Liver (tissue), 3 donors: ENCODE measurements around the gene TBC1D5.
A peak's percentile ranks its signal among the peaks of the same experiment; 100 is the strongest.

Source experiments
- FOXA1 ChIP-seq: IDR thresholded peaks from 2 replicates; pipeline ENCODE4 v1.6.1; 2016; ENCODE audit warnings: antibody characterized with exemption
- FOXA2 ChIP-seq: IDR thresholded peaks from 2 replicates; pipeline ENCODE4 v1.6.1; 2016; ENCODE audit warnings: antibody characterized with exemption
- GABPA ChIP-seq, 2 donors: IDR thresholded peaks in 1 of 2; conservative IDR thresholded peaks in 1 of 2; 2 replicates each; pipeline ENCODE4 v1.6.1; 2016; ENCODE audit warnings: antibody characterized with exemption in 2 of 2, mild to moderate bottlenecking in 1 of 2, moderate library complexity in 1 of 2
- RAD21 ChIP-seq, 2 donors: IDR thresholded peaks; 2 replicates each; pipeline ENCODE4 v1.6.1; 2016; ENCODE audit warnings: antibody characterized with exemption in 2 of 2, mild to moderate bottlenecking in 2 of 2
- RXRA ChIP-seq, 2 donors: IDR thresholded peaks; 2 replicates each; pipeline ENCODE4 v1.6.1; 2017 to 2018; ENCODE audit warnings: antibody characterized with exemption in 2 of 2, mild to moderate bottlenecking in 1 of 2
- SP1 ChIP-seq: IDR thresholded peaks from 2 replicates; pipeline ENCODE4 v1.6.1; 2018; ENCODE audit warnings: antibody characterized with exemption, mild to moderate bottlenecking
- TAF1 ChIP-seq: conservative IDR thresholded peaks from 2 replicates; pipeline ENCODE4 v1.6.1; 2016; ENCODE audit warnings: antibody characterized with exemption, mild to moderate bottlenecking
- YY1 ChIP-seq: IDR thresholded peaks from 2 replicates; pipeline ENCODE4 v1.6.1; 2016; ENCODE audit warnings: antibody characterized with exemption, mild to moderate bottlenecking
- TF ChIP-seq, protein P1 (sequence below): fragments of 150-350 bp; IDR thresholded peaks from 2 replicates; pipeline ENCODE4 v1.5.1; 2017; ENCODE audit warnings: improper control_type of control experiment, low read depth, low read length; ENCODE audit not compliant: missing input control
- TF ChIP-seq, protein P2 (sequence below): IDR thresholded peaks from 2 replicates; pipeline ENCODE4 v1.6.1; 2016; ENCODE audit warnings: antibody characterized with exemption, mild to moderate bottlenecking
- TF ChIP-seq, protein P3 (sequence below): IDR thresholded peaks from 2 replicates; pipeline ENCODE4 v1.6.1; 2016; ENCODE audit warnings: antibody characterized with exemption
- TF ChIP-seq, protein P4 (sequence below): IDR thresholded peaks from 2 replicates; pipeline ENCODE4 v1.6.1; 2016; ENCODE audit warnings: antibody characterized with exemption
- donor health status: healthy.
- donor health status: healthy.

DNA sequence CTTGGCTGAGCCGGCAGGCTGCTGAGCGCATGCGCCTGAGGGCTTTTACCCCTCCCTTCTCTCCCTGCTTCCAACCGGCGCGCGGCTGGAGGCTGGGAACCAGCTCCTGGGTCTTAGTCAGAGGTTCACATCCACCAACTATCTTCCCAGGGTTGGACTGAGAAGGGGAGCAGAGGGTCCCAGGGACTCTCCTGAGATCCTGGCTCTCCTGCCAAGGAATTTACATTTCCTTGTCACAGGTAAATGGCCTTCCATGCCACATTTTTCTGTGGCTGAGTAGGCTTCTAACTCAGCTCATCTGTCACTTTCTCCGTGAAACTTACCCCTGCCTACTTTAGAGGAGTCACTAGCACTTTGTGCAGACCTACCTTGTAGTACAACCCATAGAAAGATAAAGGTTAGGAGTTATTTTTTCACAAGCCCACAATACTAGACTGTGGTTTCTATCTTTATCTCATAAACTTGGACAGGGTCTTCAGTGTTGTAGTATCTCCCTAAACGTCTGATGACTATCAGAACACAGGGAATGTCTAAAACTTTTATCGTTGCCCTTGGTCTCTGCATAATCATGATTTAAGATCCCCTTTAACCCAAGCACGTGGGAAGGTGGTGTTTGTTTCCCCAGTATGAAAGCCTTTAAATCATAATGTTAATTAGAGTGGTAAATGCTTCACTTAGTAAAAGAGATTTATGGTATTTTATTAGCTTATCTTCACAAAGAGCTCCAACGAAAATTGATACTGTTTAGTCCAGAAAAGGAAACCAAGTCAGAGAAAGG is 638 bp upstream of the TBC1D5 start:
- TF ChIP-seq, protein P1, sequence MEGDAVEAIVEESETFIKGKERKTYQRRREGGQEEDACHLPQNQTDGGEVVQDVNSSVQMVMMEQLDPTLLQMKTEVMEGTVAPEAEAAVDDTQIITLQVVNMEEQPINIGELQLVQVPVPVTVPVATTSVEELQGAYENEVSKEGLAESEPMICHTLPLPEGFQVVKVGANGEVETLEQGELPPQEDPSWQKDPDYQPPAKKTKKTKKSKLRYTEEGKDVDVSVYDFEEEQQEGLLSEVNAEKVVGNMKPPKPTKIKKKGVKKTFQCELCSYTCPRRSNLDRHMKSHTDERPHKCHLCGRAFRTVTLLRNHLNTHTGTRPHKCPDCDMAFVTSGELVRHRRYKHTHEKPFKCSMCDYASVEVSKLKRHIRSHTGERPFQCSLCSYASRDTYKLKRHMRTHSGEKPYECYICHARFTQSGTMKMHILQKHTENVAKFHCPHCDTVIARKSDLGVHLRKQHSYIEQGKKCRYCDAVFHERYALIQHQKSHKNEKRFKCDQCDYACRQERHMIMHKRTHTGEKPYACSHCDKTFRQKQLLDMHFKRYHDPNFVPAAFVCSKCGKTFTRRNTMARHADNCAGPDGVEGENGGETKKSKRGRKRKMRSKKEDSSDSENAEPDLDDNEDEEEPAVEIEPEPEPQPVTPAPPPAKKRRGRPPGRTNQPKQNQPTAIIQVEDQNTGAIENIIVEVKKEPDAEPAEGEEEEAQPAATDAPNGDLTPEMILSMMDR = no peak
- TF ChIP-seq TAF1 (no peak), FOXA2 (no peak), GABPA (IDR thresholded peaks at IDR 0.05 in 1 of 2, conservative IDR thresholded peaks at IDR 0.05 in 1 of 2) (no peak), RAD21 (IDR thresholded peaks at IDR 0.05) (peak in 1 of 2 donors; percentile 25), YY1 (no peak), RXRA (IDR thresholded peaks at IDR 0.05) (no peak), FOXA1 (no peak), SP1 (no peak)
- TF ChIP-seq, protein P2, sequence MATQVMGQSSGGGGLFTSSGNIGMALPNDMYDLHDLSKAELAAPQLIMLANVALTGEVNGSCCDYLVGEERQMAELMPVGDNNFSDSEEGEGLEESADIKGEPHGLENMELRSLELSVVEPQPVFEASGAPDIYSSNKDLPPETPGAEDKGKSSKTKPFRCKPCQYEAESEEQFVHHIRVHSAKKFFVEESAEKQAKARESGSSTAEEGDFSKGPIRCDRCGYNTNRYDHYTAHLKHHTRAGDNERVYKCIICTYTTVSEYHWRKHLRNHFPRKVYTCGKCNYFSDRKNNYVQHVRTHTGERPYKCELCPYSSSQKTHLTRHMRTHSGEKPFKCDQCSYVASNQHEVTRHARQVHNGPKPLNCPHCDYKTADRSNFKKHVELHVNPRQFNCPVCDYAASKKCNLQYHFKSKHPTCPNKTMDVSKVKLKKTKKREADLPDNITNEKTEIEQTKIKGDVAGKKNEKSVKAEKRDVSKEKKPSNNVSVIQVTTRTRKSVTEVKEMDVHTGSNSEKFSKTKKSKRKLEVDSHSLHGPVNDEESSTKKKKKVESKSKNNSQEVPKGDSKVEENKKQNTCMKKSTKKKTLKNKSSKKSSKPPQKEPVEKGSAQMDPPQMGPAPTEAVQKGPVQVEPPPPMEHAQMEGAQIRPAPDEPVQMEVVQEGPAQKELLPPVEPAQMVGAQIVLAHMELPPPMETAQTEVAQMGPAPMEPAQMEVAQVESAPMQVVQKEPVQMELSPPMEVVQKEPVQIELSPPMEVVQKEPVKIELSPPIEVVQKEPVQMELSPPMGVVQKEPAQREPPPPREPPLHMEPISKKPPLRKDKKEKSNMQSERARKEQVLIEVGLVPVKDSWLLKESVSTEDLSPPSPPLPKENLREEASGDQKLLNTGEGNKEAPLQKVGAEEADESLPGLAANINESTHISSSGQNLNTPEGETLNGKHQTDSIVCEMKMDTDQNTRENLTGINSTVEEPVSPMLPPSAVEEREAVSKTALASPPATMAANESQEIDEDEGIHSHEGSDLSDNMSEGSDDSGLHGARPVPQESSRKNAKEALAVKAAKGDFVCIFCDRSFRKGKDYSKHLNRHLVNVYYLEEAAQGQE = peak; percentile 8
- TF ChIP-seq, protein P3, sequence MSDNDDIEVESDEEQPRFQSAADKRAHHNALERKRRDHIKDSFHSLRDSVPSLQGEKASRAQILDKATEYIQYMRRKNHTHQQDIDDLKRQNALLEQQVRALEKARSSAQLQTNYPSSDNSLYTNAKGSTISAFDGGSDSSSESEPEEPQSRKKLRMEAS = peak; percentile 5
- TF ChIP-seq, protein P4, sequence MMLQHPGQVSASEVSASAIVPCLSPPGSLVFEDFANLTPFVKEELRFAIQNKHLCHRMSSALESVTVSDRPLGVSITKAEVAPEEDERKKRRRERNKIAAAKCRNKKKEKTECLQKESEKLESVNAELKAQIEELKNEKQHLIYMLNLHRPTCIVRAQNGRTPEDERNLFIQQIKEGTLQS = no peak
